NCI-H2227 (cell line): ENCODE data around the gene LRRC75B.
"Not testable (repeated sequence)": the region's sequence is repeated elsewhere in the genome, so short reads cannot be mapped to it uniquely, and the experiment has no call there.

Source experiments
- DNase-seq: peaks from one replicate; lab custom pipeline; 2025; ENCODE audit not compliant: unreplicated experiment; lab: John Stamatoyannopoulos, UW

Gene LRRC75B

DNA sequence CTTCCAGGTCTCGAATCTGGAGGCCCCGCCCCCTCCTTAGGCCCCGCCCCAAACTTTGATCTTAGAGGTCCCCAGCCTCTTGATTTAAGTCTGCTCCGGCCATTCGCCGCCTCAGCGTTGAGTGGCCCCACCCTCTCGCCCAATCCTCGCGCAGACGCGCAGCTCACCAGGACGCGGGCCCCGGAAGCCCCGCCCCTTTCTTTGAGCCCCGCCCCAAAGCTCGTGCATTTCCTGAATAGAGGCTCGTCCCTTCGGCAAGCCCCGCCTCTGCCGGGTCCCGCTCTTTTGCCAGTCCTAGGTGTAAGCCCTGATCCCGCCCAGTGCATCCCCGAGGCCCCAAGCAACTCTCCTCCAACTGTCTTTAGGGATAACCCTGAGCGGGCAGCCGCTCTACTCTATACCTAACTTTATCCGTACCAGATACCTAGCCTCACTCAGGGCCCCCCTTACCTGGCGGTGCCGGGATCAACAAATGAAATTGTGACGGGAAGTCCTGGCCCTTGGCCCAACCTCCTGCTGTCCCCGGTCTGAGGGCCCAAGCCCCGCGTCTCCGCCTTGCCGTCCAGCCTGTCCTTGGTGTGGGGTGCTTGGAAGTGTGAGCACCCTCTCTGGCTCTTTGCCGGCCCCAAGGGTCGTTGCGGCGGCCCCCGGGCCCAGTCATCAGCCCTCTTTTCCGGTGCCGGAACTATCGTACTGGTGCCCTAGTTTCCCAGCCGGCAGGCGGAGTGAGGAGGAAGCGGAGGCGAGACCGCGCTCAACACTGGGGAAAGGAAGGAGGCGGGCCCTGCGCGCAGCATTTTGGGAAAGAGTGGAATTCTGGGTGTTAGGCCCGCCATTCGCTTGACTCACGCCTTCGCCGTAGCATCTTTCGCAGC is 37.5 kb downstream of the LRRC75B start, which contains the start of gene SNRPD3:
Gene SNRPD3 (plus strand): TSS at position 835 of the 875 bp plus-strand sequence. CDS start 1,676 bp downstream, outside the sequence.
- DNase-seq, result peak; percentile 96

DNA sequence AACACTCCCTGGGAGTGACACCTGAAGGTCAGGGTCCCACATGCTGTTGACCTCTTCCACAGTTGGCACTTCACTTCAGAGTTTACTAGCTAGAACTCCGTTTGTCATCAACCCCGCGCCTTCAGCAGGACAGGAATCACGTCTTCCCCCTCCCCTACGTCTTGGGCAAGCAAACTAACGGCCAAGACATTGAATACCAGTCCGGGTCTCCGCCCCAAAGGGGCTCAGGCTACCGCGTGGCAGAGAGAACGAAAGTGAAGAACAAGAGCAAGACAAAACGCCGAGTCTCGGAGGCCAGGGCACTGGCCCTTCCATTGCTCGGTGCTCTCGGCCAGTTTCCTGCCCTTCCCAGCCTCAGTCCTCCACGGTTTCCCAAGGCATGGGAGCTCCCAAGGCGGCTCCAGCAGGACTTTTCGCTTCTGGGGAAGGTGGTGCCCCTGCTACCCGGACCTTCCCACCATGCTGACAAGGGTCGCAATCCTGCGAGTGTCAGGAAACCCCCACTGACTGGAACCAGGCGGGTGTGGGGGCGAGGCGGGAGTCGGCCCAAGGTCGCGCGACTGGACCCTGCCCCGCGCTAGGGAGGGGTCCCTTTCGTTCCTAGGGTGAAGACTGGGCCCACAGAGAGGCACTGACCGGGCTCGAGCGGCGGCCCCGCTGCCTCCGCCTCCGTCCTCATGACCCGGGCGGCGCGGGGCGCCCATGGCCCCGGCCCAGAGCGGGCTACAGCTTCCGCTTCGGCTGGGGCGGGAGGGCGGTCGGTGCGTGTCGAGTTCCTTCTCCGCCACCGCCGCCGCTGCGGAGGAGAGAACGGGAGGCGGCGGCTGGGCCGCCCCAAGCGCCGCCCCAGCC is 38.3 kb downstream of the LRRC75B start, which contains the start of gene GUCD1:
Gene GUCD1 (minus strand): TSS at position 826 of the 852 bp plus-strand sequence. CDS start 147 bp downstream, at position 679.
- peak; percentile 35 for DNase-seq

DNA sequence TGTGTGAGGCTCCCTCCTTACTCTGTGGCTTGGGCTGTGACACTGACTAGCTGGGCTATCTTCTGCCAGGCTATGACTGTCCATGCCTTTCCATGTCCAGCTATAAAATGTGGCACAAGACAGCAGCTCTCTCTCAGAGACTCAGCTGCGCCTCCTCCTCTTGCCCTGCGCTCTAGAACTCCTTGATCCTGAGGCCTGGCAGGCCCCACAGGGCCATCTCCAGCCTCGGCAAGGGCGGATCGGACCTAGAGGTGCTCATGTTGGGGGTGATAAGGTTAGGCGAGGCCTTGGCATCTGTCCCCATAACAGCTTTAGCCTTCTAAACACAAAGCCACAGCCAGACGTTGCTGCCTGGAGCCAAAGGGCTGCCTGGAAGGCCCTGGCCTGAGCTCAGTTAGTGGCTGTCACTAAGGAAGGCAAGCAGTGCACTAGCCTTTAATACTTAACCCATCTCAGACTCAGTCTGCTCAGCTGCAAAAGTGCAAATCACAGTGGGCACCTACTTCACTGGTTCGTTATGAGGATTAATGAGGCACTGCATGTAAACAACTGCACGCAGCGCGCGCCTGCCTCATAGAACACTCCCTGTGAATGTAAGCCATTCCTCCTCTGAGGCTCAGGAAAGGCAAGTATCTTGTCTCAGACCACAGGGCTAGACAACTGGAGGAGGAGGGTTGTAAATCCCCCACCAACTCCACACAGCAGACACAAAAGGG is 39.1 kb downstream of the LRRC75B start:
- DNase-seq, result no peak

DNA sequence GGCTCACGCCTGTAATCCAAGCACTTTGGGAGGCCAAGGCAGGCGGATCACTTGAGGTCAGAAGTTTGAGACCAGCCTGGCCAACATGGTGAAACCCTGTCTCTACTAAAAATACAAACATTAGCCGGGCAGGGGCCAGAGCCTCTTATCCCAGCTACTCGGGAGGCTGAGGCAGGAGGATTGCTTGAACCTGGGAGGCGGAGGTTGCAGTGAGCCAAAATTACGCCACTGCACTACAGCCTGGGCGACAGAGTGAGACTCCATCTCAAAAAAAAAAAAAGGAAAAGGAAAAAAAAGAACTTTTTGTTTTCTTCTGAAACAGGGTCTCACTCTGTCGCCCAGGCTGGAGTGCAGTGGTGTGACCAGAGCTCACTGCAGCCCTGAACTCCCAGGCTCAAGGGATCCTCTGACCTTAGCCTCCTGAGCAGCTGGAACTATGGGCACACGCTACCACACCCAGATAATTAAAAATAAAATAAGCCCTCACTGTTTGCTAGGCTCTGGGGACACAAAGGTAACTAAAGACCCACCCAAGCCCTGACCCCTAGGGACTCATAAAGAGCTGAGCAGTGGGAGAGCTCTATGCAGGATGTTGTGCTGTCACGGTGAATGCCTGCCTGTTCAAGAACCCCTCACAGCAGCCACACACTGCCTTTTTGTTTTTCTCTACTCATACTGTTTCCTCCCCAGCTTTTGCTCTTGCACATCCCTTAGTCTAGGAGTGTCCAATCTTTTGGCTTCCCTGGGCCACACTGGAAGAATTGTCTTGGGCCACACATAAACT is 40.2 kb downstream of the LRRC75B start:
- DNase-seq, result not testable (repeated sequence)

DNA sequence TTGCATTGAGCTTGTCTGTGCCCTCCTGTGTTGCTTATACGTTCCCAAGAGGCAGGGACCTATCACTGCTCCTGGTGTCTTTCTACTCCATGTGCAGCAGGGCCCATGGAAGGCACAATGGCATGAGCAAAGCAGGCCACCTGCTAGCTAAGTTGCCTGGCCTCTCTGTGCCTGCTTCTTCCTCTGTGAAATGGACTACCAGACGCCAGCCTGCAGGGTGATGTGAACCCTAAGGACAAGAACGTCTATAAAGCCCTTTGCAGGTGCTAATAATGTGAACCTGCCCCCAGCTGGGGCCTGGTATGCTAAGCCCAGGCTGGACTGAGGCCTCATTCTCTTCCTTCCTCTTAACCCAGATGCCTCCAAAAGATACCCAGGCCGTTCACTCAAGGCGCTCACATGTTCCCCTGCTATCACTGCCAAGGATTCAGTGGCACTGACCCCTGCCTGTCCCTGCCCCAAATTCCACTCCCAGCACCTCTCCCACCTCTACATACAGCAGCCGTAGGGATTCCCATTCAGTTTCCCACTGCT is 41.9 kb downstream of the LRRC75B start:
- no peak for DNase-seq

DNA sequence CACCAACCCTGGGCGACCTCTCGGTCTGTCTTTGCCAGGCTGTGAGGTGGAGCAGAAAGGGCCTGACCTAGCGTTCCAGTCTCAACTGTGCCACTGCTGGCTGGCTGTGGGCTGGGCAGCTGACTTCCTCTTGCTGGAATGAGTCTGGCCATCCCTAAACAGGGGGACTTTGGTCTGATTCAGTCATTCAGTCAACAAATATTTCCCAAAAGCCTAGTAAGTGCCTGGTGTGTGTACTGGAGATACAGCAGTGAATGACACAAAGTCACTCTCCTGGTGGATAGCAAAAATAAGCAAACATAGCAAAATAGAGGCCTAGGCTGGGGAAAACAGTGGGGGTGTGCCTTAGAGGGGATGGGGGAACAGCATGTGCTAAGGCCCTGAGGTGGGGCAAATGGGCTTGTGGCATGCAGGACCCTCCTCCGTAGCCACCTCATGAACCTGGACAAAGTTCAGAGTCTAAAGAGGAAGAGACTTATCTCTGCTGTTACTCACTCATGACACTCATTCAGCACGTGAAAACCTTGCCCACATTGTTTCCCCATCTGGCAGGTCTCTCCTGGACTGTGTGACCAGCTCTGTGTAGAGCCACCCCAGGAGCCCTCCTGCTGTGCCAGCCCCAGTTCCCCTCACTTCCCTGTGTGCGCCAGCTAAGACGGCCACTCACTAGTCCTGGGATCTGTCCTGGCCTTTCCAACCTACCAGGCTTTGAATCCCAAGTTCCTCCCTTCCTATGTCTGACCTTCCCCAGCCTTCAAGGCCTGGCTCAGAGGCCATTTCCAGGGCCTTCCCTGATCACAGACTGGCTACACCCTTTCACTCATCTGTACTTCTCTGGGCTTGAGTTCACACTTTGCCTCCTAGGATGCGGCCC is 42.6 kb downstream of the LRRC75B start:
- DNase-seq, result no peak

DNA sequence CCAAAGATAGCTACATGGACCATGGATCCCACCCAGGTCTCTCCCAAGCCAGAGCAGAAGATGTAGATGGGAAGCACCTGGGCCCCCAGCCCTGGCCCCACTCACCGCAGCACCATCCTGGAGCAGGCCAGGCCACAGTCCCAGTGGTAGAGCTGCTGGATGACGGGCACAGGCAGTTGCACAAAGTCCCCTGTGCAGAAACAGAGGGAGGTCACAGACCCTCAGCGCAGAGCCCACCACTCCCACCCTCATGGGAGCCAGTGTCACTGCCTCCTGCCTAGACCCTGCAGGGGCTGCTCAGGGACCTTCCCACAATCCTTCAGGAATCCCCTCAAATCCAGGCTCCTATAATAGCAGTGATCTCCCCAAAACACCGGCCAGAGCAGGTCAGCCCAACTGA is 44.1 kb downstream of the LRRC75B start:
- no peak for DNase-seq

DNA sequence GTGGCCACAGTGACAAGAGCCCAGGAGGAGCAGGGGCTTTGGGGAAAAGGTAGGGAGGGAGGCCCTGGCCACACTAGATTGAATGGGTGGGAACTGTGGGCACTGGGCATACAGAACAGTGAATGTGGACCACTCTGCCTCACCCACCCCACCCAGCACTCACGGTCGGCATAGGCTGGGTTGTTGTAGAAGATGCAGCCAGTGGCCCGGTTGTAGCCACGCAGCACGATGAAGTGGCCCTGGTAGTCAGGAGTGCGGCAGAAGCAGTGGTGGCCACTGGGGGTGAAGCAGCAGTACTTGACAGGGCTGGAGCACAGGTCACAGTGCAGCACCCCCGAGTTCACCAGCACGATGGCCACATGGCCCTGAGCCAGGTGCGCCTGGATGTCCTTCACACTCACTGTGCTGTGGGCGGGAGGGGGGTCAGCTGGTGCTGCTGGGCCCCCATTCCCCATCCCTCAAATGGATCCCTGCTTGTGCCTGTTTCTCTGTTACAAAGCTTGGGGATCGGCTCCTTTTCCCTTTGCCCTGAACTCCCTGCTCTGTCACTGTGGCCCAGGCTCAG is 49.1 kb downstream of the LRRC75B start:
- DNase-seq, result no peak

DNA sequence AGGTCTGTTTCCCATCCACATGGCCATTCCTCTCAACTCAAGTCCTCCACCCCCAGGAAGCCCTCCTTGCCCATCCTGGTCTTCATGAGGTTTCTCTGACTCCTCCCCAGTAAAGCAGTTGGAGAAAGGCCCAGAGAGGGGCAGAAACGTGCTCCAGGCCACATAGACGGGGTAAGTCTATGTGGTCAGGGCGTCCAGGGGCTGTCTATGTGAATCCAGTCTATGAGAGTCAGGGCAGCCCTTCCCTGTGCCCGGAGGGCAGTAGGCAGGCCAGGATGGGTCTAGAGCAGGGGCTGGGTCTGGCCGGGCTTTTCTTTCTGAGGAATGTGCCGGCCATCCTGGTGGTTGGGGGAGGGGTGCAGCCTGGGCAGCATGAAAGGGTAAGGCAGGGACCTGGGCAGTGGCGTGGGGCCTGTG is 49.7 kb downstream of the LRRC75B start:
- no peak for DNase-seq

DNA sequence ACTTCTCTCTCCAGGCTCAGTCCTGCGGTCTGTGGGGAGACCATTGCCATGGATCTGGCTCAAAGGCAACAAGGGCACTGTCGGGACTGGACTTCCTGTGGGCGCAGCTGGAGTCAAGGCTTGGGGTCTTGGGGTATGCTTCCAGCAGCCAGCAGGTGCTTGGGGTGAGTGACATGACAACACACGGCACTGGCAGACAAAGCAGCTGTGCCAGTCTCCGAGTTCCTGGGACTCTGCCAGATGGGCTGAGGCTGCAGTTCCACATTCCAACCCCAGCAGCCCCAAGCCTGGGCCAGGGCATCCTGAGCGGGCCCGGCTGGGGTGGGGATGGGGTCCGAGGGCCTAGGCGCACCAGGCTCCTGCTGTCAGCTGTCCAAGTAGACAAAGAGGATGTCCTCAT is 50.2 kb downstream of the LRRC75B start:
- DNase-seq, result no peak

DNA sequence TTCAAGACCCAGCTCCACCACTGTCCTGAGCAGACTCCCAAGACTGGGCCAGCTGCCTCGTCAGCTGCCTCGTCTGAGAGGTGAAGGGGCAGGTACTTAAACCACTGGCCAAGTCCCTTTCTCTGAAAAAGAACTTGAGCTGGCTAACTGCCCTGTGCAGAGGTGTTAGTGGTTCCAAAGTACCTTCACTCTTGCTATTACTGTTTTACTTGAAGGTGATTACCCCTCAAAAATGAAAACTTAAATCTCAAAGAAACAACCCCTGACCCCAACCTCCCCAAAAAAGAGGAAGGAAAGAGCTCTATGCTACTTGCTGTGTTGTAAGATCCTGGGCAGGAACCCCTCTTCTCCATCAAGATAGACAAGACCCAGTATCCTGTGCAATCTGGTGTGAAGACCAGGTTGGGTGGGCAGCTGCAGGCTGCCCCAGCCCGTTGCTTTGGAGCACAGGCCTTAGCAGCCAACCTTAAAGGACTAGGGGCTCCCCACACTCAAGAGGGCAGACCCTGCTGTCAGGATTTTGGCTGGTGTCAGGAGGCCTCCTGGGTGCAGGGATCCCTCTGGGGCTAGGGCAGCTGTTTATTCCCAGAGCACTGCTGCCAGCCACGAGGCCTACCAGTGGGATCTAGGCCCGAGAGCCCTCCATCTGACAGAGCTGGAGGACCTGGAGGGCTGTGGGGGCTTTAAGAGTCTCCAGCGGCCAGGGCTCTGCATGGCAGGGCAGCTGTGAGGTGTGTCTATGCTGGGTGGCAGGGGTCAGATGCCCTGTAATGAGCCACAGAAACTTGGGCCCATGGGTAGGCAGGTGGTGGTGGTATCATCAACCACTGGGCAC is 51.0 kb downstream of the LRRC75B start:
- DNase-seq, result no peak

DNA sequence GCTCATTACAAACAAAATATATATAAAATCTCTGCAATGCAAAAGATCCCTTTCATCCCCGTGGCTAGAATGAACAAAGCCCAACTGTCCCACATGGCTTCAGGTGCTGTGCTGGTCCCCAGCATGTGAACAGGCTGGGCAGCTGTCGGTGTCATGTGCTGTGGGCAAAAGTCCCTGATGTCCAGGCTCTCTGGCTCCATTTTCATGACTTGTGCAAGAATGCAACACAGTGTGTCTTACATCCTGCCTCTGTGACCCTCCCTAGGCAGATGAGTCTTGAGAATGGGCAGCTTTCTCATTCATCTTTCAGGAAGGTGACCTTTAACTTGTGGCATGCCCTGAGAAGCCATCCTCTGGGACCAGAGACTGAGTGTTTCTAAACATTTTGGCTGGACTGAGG is 52.4 kb downstream of the LRRC75B start:
- no peak for DNase-seq

DNA sequence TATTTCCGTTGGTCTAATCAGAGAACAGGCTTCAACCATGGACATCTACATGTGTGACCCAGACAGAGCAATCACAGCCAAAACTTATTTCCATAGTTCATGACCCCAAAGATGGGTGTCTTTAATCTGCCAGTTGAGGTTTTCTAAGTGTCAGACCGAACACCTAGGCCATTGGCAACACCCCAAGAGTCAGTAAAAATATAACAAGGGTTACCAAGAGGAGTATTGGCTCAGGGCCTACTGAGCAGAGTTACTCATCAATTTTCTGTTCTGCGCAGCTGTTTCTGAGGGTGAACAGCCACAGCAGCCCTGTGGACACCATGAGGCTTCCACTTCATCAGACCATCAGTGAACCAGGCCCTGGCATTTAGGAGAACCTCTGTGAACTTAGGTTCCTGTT is 56.8 kb downstream of the LRRC75B start:
- DNase-seq, result no peak
